Coronary artery (tissue), 2 donors: ENCODE measurements around the gene LGI1.

Source experiments
- DNase-seq: peaks from one replicate; pipeline ENCODE4 v3.0.0-alpha.2; 2017; ENCODE audit warnings: low spot score
- H3K27ac ChIP-seq, 2 donors: fragments of 200-600 bp; sonication (generic); one replicate each; pipeline ENCODE4 v1.5.1; 2016 to 2019
- H3K4me3 ChIP-seq: fragments of 200-600 bp; sonication (generic); 2 replicates; pipeline ENCODE4 v1.5.1; 2016; ENCODE audit warnings: mild to moderate bottlenecking, moderate library complexity
- CTCF ChIP-seq: fragments of 200-600 bp; sonication (generic); IDR thresholded peaks from one replicate; pipeline ENCODE4 v1.5.1; 2019; ENCODE audit warnings: antibody characterized with exemption

LGI1 gene

GRCh38 chr10:93773705-93774104 is 16.0 kb downstream of the LGI1 start:
- TF ChIP-seq CTCF, result no peak
- DNase-seq, result no peak

GRCh38 chr10:93775356-93775755 is 17.6 kb downstream of the LGI1 start:
- DNase-seq, result no peak
- Histone ChIP-seq H3K4me3 (no peak overlapping the region), H3K27ac (no peak overlapping the region)
- TF ChIP-seq CTCF, result no peak

More at GRCh38 chr10:93773705-93774104, 16.0 kb downstream of the LGI1 start:
- no peak overlapping the region for H3K4me3 ChIP-seq
- no peak overlapping the region for H3K27ac ChIP-seq

GRCh38 chr10:93777092-93777491 is 19.4 kb downstream of the LGI1 start:
- no peak for TF ChIP-seq CTCF
- DNase-seq, result no peak
- no peak overlapping the region for H3K4me3 ChIP-seq
- no peak overlapping the region for H3K27ac ChIP-seq

GRCh38 chr10:93784059-93784458 is 26.3 kb downstream of the LGI1 start:
- DNase-seq, result no peak
- no peak overlapping the region for H3K27ac ChIP-seq
- no peak overlapping the region for H3K4me3 ChIP-seq
- TF ChIP-seq CTCF, result no peak

- Histone ChIP-seq H3K4me3 (no peak overlapping the region), H3K27ac (no peak overlapping the region)
- TF ChIP-seq CTCF, result no peak
- DNase-seq, result no peak
Observed at GRCh38 chr10:93788413-93789208, 30.9 kb downstream of the LGI1 start.

- TF ChIP-seq CTCF, result no peak
- H3K27ac ChIP-seq, result no peak overlapping the region
- H3K4me3 ChIP-seq, result no peak overlapping the region
- no peak for DNase-seq
Observed at GRCh38 chr10:93790439-93790838, 32.7 kb downstream of the LGI1 start.

GRCh38 chr10:93796167-93796566 is 38.4 kb downstream of the LGI1 start:
- H3K27ac ChIP-seq, result no peak overlapping the region
- no peak for TF ChIP-seq CTCF
- DNase-seq, result no peak
- no peak overlapping the region for H3K4me3 ChIP-seq
